GM12874 (cell line): Measurements from ENCODE around the gene CHSY1.

ENCODE experiments used
- TF ChIP-seq, protein P1 (sequence below): IDR thresholded peaks from 2 replicates; pipeline ENCODE4 v1.5.1; 2011; ENCODE audit warnings: low read depth, mild to moderate bottlenecking, control low read depth, low read length, moderate library complexity; ENCODE audit not compliant: insufficient read depth

Gene CHSY1

DNA sequence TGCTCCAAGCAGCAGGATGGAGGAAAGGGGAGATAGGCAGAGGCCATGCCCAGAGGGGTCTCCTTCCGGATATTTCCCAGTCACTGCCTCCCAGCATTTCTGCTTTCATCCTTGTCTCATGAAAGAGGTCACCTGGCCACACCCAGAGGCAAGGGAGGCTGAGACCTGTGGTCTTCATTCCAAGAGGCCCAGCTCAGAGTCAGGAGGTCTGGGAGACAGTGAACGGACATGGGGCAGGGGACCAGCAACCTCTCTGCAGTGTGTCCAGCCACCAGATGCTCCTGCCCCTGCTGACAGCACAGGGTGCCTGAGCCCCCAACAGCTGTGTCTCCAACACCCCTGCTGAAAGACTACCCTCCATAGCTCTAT lies 111.2 kb downstream of the CHSY1 start:
- TF ChIP-seq, protein P1, sequence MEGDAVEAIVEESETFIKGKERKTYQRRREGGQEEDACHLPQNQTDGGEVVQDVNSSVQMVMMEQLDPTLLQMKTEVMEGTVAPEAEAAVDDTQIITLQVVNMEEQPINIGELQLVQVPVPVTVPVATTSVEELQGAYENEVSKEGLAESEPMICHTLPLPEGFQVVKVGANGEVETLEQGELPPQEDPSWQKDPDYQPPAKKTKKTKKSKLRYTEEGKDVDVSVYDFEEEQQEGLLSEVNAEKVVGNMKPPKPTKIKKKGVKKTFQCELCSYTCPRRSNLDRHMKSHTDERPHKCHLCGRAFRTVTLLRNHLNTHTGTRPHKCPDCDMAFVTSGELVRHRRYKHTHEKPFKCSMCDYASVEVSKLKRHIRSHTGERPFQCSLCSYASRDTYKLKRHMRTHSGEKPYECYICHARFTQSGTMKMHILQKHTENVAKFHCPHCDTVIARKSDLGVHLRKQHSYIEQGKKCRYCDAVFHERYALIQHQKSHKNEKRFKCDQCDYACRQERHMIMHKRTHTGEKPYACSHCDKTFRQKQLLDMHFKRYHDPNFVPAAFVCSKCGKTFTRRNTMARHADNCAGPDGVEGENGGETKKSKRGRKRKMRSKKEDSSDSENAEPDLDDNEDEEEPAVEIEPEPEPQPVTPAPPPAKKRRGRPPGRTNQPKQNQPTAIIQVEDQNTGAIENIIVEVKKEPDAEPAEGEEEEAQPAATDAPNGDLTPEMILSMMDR: no peak

DNA sequence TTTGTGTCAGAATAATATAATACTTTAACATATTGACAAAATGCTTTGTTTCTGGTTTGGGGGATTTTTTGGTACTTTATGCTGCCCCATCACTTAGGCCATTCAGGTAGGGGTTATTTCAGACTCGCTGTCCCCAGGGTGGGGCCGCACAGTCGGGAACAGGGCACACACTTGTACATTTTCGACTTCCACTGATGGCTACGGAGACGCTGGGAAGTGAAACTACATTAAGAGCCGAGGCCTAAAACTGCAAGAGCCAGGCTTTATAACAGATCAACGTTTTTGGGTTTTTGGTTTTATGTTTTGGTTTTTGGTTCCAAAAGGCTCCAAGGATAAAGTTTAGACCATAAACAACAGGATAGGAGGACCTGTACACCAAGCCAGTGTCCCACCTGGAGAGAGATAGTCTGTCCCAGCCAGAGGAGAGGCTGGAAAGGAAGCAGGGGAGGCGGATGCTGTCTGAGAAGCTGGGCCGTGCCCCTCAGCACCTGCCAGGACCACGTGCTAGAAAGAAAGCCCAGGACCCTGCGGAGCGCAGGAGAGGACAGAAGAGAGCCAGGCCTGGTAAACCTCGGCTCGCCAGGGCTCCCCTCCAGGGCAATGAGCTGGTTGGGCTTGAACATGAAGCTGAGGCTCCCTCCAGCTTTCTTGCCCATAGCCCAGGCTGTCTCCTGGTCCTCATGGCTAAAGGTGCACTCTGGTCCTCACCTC lies 111.7 kb downstream of the CHSY1 start:
- TF ChIP-seq, protein P1: no peak

DNA sequence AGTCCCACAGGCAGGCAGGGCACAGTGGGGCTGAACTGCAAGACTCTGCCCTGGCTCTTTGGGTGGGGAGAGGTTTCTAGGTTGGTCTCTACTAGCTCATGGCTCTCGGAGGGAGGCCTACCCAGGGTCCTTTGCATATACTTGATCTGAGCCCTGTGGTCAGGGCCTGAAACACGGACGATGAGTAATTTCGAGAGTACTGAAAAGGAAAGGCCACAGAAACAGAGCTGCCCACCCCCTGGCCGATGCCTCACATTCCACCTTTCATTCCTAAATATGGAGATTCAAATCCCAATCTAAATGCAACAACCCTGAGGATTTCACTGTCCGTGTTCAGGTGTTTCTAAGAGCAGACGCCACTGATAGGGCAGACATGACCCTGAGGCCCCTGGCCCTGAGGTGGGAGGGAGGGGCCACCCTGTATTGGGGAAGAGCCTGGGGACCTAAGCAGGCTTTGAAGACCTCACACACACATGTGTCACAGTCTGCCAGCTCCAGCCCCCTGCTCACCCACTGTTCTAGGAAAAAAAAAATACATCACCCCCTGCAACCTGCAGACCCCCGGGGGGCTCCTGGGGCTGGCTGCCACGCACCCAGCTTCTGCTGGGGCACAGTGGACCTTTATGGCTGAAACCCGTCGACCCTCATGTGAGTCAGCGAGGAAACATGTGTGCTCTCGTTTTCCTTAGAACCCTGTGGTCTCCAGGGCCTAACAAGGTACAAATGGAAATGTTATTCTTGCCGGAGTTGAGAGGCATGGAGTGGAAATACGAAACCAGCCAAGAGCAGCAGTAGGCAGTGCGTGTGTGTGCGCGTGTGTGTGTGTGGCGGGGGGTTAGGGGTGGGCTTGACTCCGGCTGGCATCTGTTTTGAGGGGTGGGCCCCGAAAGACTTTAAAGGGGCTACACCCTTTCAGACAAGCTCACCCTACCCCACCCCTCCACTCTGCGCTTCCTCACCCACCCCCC lies 112.7 kb downstream of the CHSY1 start:
- TF ChIP-seq, protein P1: no peak

DNA sequence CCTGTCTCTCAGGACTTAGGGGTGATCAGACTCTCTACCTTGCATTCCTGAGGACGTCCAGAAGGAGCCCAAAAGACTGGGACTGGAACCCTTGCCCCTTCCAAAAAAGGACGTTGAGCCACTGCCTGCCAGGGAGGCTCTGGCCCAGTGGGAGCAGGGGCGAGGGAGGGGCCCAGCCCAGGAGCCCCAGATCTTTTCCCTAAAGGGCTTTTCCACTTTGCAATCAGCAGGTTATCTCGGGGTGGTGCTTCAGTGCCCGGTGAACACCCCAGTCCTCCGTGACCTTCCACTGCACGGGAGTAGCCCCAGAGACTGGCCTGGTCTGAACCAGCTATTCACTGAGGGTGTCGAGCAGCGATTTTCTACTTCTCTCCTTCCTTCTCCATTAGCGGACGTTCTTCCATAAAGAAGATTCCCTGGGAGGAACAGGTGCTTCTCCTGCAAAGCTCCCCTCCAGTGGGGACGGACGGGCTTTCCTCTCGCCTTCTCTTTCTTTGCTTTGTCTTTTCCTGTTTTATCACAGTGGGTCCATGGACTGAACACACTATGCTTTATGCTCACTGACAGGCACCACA lies 113.7 kb downstream of the CHSY1 start:
- TF ChIP-seq, protein P1: no peak

DNA sequence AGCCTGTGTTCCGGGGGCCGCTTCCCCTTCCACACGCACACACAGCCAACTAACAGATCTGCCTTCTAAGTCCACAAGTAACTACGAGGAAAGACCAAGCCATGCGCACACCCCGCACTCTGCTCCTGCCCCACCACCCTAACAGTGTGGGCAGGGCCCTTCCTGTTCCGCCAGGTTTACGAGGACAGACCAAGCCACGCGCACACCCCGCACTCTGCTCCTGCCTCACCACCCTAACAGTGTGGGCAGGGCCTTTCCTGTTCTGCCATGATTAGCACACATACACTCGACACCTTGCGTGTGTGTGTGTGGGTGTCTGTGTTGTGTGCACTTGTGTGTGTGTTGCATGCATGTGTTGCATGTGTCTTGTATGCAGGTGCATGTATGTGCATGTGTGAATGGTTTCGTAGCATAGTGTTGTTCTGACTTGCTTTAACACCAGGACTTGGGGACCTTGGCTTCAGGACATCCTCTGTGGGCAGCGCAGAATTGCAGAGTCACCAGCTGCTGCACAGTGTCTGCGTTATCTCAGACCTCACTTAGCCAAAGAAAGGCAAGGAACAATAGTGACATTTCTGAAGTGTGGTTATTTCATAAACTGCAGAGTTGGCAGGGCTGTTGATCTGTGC lies 114.4 kb downstream of the CHSY1 start:
- TF ChIP-seq, protein P1: no peak

DNA sequence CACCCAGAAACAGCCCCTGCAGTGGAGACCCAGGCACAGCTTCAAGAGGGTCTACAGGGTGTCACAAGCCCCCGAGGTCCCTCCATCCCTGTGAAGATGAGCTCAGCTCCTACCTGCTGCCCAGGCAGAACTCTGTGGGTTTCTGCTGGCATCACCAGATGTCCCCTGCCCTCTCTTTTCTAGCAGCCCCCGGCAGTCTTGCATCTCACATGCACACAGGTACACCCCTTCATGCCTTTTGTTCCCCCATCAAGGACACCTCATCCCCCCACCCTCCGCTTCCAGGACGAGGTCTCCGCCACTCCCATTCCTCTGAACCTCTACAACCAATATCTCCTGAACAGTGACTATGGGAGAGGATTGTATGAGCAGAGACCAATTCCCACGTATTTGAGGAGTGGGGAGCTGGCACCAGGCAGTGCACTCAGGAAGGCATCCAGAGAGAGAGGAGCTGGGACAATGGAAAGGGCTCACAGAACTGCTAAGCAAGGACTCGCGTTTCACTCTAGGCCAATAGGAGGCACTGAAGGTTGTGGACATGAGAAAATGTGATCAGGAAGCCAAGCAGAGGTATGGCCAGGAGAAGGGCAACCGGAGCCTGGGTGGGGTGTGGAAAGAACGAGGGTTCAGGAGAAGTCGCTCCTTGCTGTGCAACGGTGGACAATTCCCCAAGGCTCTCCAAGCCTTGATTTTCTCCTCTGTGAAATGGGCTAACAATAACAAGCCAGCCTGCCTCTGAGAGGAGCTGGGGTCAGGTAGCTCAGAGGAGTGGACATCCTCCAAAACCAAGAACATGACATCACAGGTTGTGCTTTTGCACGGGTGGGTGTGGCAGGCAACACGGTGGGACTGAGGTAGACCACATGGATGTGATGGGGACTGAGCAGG lies 115.2 kb downstream of the CHSY1 start:
- TF ChIP-seq, protein P1: no peak
